Natural killer cell (primary cell): Measurements from ENCODE around the gene CCDC40. TPM values are rescaled to one million over a fixed set of nuclear protein-coding genes. Genes with fewer than 3 reads are reported as not detected.

Experiments used
- ATAC-seq, 3 donors: fragments of 150-1000 bp in 2 of 3; fragments of 200-7000 bp in 1 of 3; cut with Tn5 transposase; 1 replicate in 1 of 3; 2 replicates in 2 of 3; pipeline ENCODE4 v1.10.0; 2021; ENCODE audit warnings: mild to moderate bottlenecking in 2 of 3, moderate library complexity in 2 of 3
- DNase-seq, 2 donors: peaks; one replicate each; pipeline versions ENCODE4 v3.0.0 to v3.0.0-alpha.2; 2013 to 2021; ENCODE audit warnings: mixed read lengths in 1 of 2
- H3K27ac ChIP-seq: one replicate; pipeline ENCODE4 v1.5.1; 2013; ENCODE audit warnings: mild to moderate bottlenecking, low read length
- H3K27me3 ChIP-seq: one replicate; pipeline ENCODE4 v1.6.1; 2013; ENCODE audit warnings: low read length; ENCODE audit not compliant: control insufficient read depth, insufficient read depth
- H3K36me3 ChIP-seq: one replicate; pipeline ENCODE4 v1.6.1; 2013; ENCODE audit warnings: low read length; ENCODE audit not compliant: control insufficient read depth, insufficient read depth
- H3K4me1 ChIP-seq: one replicate; pipeline ENCODE4 v1.6.1; 2013; ENCODE audit warnings: low read length; ENCODE audit not compliant: control insufficient read depth, insufficient read depth
- H3K4me3 ChIP-seq: one replicate; pipeline ENCODE4 v1.5.1; 2013; ENCODE audit warnings: low read length
- H3K9me3 ChIP-seq: one replicate; pipeline ENCODE4 v1.6.1; 2013; ENCODE audit warnings: low read length; ENCODE audit not compliant: control insufficient read depth, insufficient read depth
- H3K27ac Mint-ChIP-seq, 2 donors: one replicate each; pipeline ENCODE4 v1.8.0; 2022; ENCODE audit warnings: mild to moderate bottlenecking in 2 of 2, mixed read lengths in 2 of 2, moderate library complexity in 1 of 2
- H3K27me3 Mint-ChIP-seq, 2 donors: one replicate each; pipeline ENCODE4 v1.8.0; 2022; ENCODE audit warnings: low read depth in 2 of 2, mixed read lengths in 2 of 2
- H3K36me3 Mint-ChIP-seq: one replicate; pipeline ENCODE4 v1.8.0; 2022; ENCODE audit warnings: mixed read lengths
- H3K4me1 Mint-ChIP-seq, 2 donors: one replicate each; pipeline ENCODE4 v1.8.0; 2022; ENCODE audit warnings: mixed read lengths in 2 of 2
- H3K4me3 Mint-ChIP-seq: one replicate; pipeline ENCODE4 v1.8.0; 2022; ENCODE audit warnings: mild to moderate bottlenecking, moderate library complexity, mixed read lengths
- H3K9me3 Mint-ChIP-seq, 2 donors: one replicate each; pipeline ENCODE4 v1.8.0; 2022; ENCODE audit warnings: mixed read lengths in 2 of 2
- WGBS: methylation state at CpG from one replicate; pipeline ENCODE4 v1.1.7; 2013; ENCODE audit warnings: missing lambda C conversion rate; ENCODE audit not compliant: insufficient coverage; 5-methylcytosine and 5-hydroxymethylcytosine counted together
- intact Hi-C: fragments of 100-400 bp; cut with micrococcal nuclease; formaldehyde crosslinking; loops from one replicate; pipeline ENCODE4 v1.14.2; 2022
- total RNA-seq, 4 donors: library from RNA; stranded (reverse); fragments of 120-200 nt in 1 of 4; gene quantifications; one replicate each; pipeline versions ENCODE4 v1.2.3 to v1.2.4, GENCODE V29; 2013 to 2022
- TF ChIP-seq, protein P1 (sequence below): fragments of 200-600 bp; IDR thresholded peaks from one replicate; pipeline ENCODE4 v1.8.0; 2022; ENCODE audit warnings: antibody characterized with exemption

Gene CCDC40
- total RNA-seq, 3 donors from 2014 or later (not counting 1 experiment from before 2014, with no cell fraction given), result 0.95 to 2.4 (median 1.5) TPM

DNA sequence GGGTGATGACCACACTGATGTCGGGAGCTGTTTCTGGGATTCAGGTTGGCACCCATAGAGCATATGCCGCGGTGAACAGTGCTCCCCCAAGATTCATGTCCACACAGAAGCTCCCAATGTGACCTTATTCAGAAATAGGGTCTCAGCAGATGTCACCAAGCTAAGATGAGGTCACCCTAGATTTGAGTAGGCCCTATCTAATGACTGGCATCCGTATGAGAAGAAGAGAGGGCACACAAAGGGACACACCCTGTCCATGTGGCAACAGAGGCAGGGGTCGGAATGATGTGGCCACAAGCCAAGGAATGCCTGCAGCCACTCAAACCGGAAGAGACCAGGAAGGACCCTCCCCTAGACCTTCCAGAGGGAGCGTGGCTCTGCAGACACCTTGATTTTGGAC, 36.3 kb upstream of the CCDC40 start:
- Histone ChIP-seq H3K27me3 (no peaks in the 10 kb centered on the region), H3K36me3 (no peaks in the 10 kb centered on the region), H3K27ac (no peak overlapping the region), H3K9me3 (no peaks in the 10 kb centered on the region), H3K4me1 (peaks cover 25% of the 10 kb centered on the region), H3K4me3 (no peak overlapping the region)
- TF ChIP-seq, protein P1, sequence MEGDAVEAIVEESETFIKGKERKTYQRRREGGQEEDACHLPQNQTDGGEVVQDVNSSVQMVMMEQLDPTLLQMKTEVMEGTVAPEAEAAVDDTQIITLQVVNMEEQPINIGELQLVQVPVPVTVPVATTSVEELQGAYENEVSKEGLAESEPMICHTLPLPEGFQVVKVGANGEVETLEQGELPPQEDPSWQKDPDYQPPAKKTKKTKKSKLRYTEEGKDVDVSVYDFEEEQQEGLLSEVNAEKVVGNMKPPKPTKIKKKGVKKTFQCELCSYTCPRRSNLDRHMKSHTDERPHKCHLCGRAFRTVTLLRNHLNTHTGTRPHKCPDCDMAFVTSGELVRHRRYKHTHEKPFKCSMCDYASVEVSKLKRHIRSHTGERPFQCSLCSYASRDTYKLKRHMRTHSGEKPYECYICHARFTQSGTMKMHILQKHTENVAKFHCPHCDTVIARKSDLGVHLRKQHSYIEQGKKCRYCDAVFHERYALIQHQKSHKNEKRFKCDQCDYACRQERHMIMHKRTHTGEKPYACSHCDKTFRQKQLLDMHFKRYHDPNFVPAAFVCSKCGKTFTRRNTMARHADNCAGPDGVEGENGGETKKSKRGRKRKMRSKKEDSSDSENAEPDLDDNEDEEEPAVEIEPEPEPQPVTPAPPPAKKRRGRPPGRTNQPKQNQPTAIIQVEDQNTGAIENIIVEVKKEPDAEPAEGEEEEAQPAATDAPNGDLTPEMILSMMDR, result no peak
- Mint-ChIP-seq H3K27me3 (no peaks in the 10 kb centered on the region), H3K4me1 (peaks cover 22 to 26% of the 10 kb centered on the region in 2 donors), H3K4me3 (no peak overlapping the region), H3K9me3 (no peaks in the 10 kb centered on the region), H3K36me3 (no peaks in the 10 kb centered on the region), H3K27ac (no peak overlapping the region)
- intact Hi-C loops, result no loop called here
- ATAC-seq (no peak), DNase-seq (no peak)
- 92% methylated on average over 7 of the region's 7 CpGs for WGBS

DNA sequence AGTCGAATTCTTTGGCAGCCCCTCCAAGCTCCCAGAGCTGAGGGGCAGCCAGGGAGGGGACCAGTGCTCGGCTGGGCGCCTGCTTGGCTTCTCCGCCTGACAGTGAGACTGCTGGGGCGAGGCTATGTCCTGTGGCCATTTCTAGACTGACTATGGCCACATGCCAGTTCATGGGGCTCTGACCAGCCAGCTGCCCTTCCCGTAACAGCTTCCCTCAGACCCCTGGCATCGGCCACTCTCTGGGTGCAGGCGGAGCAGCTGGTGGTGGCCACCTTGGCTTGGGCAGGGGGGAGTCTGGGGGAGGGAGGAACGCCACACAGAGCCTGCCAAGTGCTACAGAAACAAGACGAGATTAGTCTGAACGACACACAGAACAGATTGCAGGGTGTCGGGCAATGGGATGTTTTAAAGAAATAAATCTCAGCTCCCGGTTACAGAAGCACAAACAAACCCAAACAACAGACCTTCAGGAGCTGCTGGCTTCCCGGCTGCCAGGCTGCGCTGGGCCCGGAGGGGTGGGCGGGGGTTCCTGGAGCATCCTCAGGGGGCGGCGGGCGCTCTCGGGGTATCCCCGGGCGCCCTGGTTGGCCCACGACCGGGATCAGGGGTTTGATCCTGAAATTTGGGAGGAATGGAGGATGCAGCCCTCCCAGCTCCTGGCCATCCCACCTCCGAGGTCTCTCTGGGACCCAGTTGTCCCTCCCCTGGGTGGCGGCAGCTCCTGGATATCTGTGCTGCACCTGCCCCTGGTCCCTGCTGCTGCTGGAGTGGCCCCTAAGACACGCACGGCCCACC, 35.3 kb upstream of the CCDC40 start:
- no peaks in the 10 kb centered on the region for H3K27me3 ChIP-seq
- no peak for ATAC-seq
- no peaks in the 10 kb centered on the region for H3K9me3 Mint-ChIP-seq
- no peak overlapping the region for H3K27ac ChIP-seq
- H3K4me3 ChIP-seq, result no peak overlapping the region
- no peaks in the 10 kb centered on the region for H3K36me3 Mint-ChIP-seq
- H3K36me3 ChIP-seq, result no peaks in the 10 kb centered on the region
- H3K27me3 Mint-ChIP-seq, result no peaks in the 10 kb centered on the region
- no peak overlapping the region for H3K4me3 Mint-ChIP-seq
- peaks cover 23 to 27% of the 10 kb centered on the region in 2 donors for H3K4me1 Mint-ChIP-seq
- intact Hi-C loops, result no loop called here
- peaks cover 32% of the 10 kb centered on the region for H3K4me1 ChIP-seq
- H3K9me3 ChIP-seq, result no peaks in the 10 kb centered on the region
- no peak for DNase-seq
- TF ChIP-seq, protein P1, result no peak
- H3K27ac Mint-ChIP-seq, result no peak overlapping the region
- 94% methylated on average over 29 of the region's 29 CpGs for WGBS

DNA sequence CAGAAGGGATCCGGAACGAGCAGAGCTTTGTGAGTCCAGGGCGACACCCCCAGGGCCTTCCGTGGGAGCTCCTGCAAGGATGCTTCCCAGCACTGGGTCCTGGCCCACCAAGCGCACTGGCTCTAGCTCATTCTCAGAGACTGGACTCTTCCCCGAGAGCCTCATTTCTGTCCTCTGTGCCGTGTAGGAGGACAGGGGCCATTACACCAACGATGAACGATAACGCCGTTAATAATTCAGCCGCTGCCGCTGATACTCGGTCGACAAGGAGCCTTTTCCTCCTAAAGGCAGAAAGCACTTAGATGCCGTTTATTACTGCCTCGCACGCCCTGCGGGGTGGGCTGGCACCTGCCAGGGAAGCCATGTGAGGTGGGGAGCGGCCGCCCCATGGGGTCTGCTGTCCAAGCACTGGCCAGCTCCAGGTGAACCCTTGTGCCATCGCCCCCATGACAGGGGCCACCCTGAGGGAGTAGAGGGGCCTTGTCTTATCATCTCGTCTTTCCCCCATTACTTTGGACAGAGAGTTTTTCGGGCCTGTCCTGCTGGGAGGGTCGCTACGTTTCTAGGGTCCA, 34.3 kb upstream of the CCDC40 start:
- no peak for DNase-seq
- ATAC-seq, result no peak
- H3K27ac Mint-ChIP-seq, result no peak overlapping the region
- no peak overlapping the region for H3K4me3 Mint-ChIP-seq
- TF ChIP-seq, protein P1, result no peak
- intact Hi-C loops, result no loop called here
- no peaks in the 10 kb centered on the region for H3K9me3 Mint-ChIP-seq
- no peaks in the 10 kb centered on the region for H3K27me3 ChIP-seq
- no peaks in the 10 kb centered on the region for H3K36me3 Mint-ChIP-seq
- no peak overlapping the region for H3K27ac ChIP-seq
- WGBS, result 95% methylated on average over 26 of the region's 26 CpGs
- H3K36me3 ChIP-seq, result no peaks in the 10 kb centered on the region
- peaks cover 15 to 19% of the 10 kb centered on the region in 2 donors for H3K4me1 Mint-ChIP-seq
- H3K4me3 ChIP-seq, result no peak overlapping the region
- H3K4me1 ChIP-seq, result peaks cover 24% of the 10 kb centered on the region
- no peaks in the 10 kb centered on the region for H3K9me3 ChIP-seq
- no peaks in the 10 kb centered on the region for H3K27me3 Mint-ChIP-seq
